GM19468 (cell line): ENCODE results near the gene FAM228A.
"Not testable (repeated sequence)": the region's sequence is repeated elsewhere in the genome, so short reads cannot be mapped to it uniquely, and the experiment has no call there.

Experiments
- ATAC-seq: cut with Tn5 transposase; IDR thresholded peaks from one replicate; pipeline ENCODE4 v1.9.1; 2021; ENCODE audit warnings: mild to moderate bottlenecking, moderate library complexity, moderate number of reproducible peaks; ENCODE audit not compliant: unreplicated experiment; ENCODE audit errors: extremely low read depth

FAM228A gene

GRCh38 chr2:24174851-24175277 is at the start of gene FAM228A:
Gene FAM228A (plus strand): TSS chr2:24175053. CDS start chr2:24175481, 428 bp downstream.
- no peak for ATAC-seq

GRCh38 chr2:24125956-24126355 is 48.9 kb upstream of the FAM228A start:
- no peak for ATAC-seq

GRCh38 chr2:24132543-24132942 is 42.3 kb upstream of the FAM228A start:
- ATAC-seq, result no peak

DNA sequence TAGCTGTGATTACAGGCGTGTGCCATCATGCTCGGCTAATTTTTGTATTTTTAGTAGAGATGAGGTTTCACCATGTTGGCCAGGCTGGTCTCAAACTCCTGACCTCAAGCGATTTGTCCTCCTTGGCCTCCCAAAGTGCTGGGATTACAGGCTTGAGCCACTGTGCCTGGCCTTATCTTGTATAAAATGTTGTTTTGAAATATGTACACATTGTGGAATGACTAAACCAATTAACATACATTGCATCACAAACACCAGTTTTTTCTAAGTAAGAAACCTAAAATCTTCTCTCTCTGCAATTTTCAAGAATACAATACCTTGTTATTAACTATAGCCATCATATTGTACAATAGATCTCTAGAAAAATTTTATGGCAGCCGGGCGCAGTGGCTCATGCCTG is 34.5 kb upstream of the FAM228A start:
- not testable (repeated sequence) for ATAC-seq

DNA sequence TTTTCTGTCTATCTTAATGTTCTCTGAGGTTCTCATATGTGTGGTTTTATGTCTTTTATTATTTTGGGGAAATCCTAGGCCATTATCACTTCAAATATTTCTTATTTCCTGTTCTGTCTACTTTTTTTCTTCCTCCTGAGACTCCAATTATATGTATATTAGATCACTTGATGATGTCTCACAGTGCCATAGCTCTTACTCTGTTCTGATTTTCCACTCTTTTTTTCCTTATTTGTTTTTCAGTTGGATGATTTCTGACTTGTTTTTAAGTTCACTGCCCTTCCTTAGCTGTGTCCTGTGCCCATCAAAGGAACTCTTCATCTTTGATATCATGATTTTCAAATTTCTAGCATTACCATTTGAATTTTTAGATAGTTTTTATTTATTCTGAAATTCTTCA is 27.5 kb upstream of the FAM228A start:
- ATAC-seq, result no peak

GRCh38 chr2:24152413-24153197 is 22.2 kb upstream of the FAM228A start:
- no peak for ATAC-seq

DNA sequence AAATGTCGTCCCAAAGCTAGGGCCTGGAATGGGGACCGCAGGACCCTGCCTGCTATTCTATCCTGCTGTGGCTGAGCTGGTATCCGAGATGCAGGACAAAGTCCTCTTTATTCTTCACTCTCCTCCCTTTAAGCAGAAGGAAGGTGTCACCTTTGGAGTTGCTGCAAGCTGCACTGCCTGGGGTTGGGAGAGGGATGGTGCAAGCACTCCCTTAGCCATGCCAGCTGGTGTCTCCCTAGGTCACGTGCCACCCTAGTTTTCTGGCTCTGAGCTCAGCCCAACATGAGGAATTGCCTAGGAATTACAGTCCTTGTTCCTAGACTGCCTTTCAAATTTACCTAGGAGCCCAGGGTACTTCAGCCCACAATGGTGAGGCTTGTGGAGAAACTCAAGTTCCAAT is 21.4 kb upstream of the FAM228A start:
- ATAC-seq, result no peak

DNA sequence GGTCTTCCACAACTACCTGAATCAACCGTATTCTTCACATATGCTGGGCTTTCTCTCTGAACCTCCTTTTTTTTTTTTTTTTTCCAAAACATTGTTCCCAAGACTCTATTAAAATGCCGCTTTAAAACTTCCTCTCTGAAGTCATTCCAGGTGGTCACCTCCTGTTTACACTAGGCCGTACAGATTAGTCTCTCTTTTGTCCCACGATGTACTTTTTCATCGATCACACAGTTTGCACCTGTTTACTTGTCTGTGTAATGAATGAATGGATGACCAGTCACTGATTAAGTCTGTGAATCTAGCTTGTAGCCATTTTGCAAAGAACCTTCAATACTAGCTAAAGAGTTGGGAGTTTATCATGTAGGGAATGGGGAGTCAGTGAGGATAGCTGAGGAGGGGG is 16.7 kb upstream of the FAM228A start:
- no peak for ATAC-seq

DNA sequence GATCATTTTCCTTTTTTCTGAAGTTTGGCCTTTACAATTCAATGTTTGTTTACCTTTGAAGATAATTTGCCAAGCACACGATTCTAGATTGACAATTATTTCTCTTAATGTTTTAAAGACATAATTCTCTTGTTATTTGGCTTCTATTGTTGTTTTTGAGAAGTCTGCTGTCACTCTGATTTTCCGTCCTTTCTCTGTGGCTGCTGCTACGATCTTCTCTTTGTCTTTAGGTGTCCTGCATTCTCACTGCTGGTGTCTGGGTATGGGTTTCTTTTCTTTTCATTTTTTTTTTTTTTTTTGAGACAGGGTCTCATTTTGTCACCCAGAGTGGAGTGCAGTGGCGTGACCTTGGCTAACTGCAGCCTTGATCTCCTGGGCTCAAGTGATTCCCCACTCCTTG is 15.1 kb upstream of the FAM228A start:
- ATAC-seq, result no peak

- ATAC-seq, result no peak
Observed at GRCh38 chr2:24160761-24161160, 14.1 kb upstream of the FAM228A start.

DNA sequence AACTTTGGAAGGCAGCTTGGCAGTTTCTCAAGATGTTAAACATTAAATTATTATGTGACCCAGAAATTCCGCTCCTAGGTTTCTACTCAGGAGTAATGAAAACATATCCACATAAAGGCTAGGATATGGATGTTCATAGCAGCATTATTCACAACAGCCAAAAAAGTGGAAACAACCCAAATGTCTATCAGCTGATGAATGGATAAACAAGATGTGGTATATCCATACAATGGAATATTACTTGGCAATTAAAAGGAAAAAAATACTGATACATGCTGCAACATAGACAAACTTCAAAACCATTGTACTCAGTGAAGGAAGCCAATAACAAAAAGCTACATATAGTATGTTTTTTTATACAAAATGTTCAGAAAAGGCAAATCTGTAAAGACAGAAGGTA is 12.4 kb upstream of the FAM228A start:
- no peak for ATAC-seq

- ATAC-seq, result no peak
Observed at GRCh38 chr2:24163186-24163585, 11.7 kb upstream of the FAM228A start.

- ATAC-seq, result no peak
Observed at GRCh38 chr2:24163601-24164000, 11.3 kb upstream of the FAM228A start.

DNA sequence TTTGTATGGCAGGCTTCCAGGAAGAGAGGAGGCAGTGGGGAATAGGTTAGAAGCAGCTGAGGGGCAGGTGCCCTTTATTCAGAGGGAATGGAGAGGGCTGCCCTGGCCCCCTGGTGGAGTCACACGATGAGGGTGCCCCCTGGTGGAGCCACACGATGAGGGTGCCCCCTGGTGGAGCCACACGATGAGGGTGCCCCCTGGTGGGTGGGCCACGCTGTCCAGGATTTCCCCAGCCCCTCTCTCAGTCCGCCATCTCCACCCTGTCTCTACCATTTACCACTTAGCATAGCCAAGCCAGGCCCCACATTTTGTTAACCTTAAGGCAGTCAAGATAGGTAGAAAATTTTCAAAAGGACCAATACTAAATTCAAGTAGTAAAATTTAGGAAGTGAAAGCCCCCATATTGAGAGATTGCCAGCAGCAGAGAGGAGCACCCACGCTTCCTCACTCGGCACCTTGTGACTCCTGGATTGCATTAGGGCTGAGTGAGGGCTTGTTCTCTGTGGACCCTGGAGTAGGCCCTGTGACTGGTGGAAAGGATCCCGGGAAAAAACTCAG is 10.4 kb upstream of the FAM228A start:
- ATAC-seq, result no peak

DNA sequence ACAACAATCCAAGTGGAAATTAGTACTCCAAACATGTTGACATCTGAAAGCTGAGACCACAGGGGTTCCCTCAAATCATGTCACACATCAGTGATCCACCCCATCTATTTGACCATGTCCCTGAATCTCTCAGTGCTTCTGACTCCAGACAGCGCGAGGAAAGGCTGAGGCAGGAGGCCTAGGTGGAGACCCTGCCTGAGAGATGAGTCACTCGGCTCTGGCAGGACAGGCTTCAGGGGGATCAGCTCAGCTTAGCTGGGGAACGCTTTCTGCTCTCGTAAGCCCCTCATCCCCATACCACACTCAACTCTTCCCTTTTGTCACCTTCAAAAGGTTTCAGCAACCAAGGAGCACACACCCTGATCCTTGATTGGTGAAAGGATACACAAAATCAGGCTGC is 5.8 kb upstream of the FAM228A start:
- no peak for ATAC-seq

DNA sequence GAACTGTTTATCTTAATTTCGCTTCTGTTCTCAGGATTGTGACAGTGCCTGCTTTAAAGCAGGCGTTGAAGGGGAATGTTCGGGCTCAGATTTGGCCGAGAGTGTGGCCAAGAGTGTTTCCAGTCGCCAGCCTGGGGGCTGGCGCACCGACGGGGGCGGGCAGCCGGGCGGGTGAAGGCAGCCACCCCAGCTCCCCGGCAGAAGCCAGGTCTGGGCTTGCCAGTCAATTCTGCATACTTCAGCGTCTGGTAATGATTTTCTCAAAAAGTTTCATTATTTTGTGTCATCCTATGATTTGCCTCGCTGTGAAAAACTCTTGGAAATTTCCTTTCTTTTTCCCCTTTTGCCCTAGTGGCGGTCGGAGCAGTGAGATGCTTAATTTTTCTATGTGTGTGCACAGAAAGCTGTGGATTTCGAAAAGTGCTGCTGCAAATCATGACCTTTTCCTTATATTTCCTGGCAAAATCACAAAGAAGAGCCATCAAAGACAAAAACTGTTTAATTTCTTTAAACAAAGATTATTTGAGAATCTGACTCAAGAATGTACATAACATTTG is 856 bp downstream of the FAM228A start:
- no peak for ATAC-seq

GRCh38 chr2:24176326-24176725 is 1.5 kb downstream of the FAM228A start:
- ATAC-seq, result no peak

GRCh38 chr2:24179683-24180082 is 4.8 kb downstream of the FAM228A start:
- ATAC-seq, result no peak

- ATAC-seq, result no peak
Observed at GRCh38 chr2:24181849-24182248, 7.0 kb downstream of the FAM228A start.

- no peak for ATAC-seq
Observed at GRCh38 chr2:24182507-24182906, 7.7 kb downstream of the FAM228A start.

DNA sequence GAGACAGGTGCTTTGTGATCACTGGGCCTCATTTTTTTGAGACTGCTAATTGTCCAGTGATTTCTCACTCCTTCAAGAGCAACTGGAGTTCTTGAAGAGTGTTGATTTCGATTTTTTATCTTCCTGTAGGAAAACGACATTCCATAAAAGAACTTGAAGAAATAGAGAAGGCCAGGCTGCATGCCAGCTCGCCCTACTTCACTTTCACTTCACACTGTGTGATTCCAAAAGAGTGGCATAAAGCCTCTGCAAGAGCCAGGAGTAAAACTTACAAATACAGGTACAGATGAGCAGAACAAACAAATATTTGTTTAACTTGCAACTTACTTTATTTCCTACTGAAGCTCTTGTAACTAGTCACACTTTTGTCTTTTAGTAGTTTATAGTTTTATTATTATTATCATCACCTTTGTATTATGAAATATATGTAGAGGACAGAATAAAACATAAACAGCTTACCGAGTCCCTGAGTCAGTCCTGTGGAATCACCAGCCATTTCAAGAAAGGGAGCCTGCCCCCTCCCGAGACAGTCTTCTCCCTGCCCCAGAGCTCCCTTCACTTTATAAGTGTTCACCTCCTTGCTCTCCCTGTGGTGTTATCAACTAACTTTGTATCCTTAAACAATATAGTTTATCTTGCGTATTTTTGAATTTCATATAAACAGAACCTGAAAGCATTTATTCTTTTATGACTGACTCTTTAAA is 8.7 kb downstream of the FAM228A start:
- ATAC-seq, result no peak
